Measurements from ENCODE around the gene VANGL1.

DNA sequence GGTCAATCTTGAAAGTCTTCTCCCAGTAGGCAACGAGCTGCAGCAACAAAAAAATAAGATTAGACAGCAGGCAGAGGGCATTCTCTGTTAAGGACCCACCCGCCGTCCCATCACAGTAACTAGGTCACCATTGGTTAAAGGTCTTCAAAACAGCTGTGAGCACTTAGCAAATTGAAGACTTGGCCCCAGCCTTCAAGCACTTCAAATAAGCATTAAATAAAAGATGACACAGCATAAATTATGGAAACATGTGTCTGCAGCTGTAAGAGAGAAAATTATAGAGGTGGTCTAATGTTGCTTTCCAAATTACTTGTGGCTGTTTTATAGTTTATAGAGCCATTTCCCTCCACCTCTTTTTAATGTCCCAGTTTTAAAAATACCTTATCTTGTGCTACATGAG, 61.2 kb downstream of the VANGL1 start:
- TF ChIP-seq, protein P1, sequence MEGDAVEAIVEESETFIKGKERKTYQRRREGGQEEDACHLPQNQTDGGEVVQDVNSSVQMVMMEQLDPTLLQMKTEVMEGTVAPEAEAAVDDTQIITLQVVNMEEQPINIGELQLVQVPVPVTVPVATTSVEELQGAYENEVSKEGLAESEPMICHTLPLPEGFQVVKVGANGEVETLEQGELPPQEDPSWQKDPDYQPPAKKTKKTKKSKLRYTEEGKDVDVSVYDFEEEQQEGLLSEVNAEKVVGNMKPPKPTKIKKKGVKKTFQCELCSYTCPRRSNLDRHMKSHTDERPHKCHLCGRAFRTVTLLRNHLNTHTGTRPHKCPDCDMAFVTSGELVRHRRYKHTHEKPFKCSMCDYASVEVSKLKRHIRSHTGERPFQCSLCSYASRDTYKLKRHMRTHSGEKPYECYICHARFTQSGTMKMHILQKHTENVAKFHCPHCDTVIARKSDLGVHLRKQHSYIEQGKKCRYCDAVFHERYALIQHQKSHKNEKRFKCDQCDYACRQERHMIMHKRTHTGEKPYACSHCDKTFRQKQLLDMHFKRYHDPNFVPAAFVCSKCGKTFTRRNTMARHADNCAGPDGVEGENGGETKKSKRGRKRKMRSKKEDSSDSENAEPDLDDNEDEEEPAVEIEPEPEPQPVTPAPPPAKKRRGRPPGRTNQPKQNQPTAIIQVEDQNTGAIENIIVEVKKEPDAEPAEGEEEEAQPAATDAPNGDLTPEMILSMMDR (IDR thresholded peaks at IDR 0.05): no peak
- TF ChIP-seq POLR2A (IDR thresholded peaks at IDR 0.05; ENCODE audit: low read depth) (no peak), EP300 (IDR thresholded peaks at IDR 0.05) (no peak), POLR2AphosphoS5 (IDR thresholded peaks at IDR 0.05) (no peak)

All from esophagus muscularis mucosa (tissue), 4 donors.